NCI-H2171 treated with DMSO at 0.1 percent for 48 hours (cell line): ENCODE measurements around the gene TPD52L2.
A peak's percentile ranks its signal among the peaks of the same experiment; 100 is the strongest.
"Not testable (repeated sequence)": the region's sequence is repeated elsewhere in the genome, so short reads cannot be mapped to it uniquely, and the experiment has no call there.

Source experiments
- DNase-seq: peaks from one replicate; lab custom pipeline; 2025; lab: John Stamatoyannopoulos, UW

Gene TPD52L2

GRCh38 chr20:63855363-63856097 is 9.5 kb upstream of the TPD52L2 start:
- DNase-seq: no peak

- no peak for DNase-seq
These were observed 9.0 kb upstream of the TPD52L2 start for GRCh38 chr20:63856098-63856511.

DNA sequence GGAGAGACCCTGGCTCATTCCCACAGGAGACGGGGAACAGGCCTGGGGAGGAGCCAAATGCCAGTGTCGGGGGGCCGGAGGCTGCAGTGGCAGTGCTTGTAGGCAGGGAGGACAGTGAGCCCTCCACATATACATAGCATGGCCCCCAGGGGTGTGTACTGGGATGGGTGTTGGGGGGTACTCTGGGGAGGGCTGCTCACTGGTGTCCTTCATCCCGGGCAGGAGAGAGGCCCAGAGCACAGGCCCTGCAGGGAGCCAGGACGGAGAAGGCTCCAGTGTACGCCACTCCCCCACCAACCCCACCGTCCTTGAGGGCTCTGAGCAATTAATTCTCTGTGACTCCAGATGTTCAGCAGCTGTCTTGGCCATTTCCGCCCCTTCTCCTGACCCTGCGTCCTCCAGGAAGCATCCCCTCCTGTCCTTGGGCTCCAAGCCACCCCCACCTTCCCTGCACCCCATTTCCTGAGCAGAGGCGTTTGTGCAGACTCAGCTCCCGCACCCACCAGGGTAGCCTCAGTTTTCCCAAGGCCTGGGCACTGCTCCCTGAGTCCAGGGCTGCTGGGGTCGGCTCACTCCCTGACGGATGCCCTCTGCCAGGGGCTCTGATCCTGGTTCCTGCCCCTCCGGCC is 7.2 kb upstream of the TPD52L2 start:
- no peak for DNase-seq

DNA sequence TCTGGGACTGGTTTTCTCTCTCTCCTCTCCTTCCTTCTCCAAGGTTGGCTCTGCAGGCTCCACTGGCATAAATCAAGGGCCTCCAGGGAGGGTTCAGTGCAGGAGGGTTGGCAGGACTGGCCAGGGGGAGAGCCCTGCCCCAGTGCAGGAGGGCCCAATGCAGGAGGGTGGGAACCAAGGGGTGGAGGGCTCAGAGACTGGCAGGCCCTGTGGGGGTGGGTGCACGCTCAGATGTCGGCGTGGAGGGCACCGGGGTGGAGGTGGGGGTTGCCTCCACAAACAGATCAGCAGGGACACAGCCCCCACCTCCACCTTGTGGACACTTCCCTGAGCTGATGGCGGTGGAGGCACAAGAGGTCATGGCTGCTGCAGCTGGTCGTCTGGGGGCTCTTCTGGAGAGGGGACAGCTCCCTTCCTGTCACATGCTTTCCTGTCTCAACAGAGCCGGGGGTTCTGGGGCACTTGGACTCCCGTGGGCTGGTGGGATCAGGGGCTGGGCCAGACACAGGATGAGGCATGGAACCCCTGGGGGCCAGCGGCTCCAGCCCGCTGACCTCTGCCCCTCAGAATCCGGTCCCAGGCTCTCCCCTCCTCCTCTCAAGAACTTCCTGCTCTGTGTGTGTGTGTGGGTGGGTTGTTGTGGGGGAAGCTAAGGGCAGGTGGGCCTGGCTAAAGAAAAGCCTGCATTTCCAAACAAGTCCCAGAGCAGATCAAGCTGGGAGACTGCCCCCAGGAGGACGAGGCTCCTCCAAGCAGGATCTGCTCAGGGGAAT is 6.5 kb upstream of the TPD52L2 start:
- DNase-seq: no peak

- no peak for DNase-seq
These were observed 5.8 kb upstream of the TPD52L2 start for GRCh38 chr20:63859166-63859699.

GRCh38 chr20:63860325-63861051 is 4.6 kb upstream of the TPD52L2 start:
- DNase-seq: no peak

- DNase-seq: no peak
These were observed 3.6 kb upstream of the TPD52L2 start, which contains the start of gene ABHD16B for GRCh38 chr20:63861365-63861934. TSS of gene ABHD16B (plus strand) at chr20:63861498. CDS start at chr20:63861541, 43 bp downstream.

- DNase-seq: no peak
These were observed 2.8 kb upstream of the TPD52L2 start for GRCh38 chr20:63861981-63862901.

GRCh38 chr20:63863021-63863797 is 1.9 kb upstream of the TPD52L2 start:
- DNase-seq: no peak

DNA sequence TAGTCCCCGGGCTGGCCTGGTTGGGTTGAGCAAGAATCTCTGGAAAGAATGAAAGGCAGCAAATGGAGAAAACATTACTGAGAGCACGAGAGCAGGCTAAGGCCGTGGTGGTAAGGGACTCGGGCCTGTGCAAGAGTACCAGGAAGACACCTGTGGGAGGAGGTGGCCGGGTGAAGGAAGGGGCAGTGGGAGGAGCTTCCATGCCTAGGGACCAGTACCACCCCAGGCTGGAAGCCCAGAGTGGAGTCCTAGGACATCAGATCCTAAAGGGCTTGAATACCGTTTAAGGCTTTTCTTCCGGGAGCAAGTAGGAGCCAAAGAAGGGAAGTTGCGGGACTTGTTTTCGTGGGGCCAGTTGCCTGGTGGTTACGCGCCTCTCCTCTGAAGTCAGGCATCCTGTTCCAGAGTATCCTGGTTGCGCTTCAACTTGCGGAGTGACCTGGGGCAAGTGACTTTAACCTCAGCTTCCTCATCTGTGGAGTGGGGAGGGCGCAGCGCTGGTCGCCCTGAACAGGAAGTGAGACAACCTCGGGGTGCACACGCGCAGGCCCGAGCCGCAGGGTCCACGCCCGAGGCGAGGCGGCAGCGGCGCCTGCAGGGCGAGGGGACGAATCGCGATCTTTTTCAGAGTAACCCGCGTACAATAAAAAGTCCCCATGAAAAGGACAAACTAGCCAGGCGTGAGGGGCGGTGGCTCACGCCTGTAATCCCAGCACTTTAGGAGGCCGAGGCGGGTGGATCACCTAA is 1.1 kb upstream of the TPD52L2 start:
- peak; percentile 82 for DNase-seq

DNA sequence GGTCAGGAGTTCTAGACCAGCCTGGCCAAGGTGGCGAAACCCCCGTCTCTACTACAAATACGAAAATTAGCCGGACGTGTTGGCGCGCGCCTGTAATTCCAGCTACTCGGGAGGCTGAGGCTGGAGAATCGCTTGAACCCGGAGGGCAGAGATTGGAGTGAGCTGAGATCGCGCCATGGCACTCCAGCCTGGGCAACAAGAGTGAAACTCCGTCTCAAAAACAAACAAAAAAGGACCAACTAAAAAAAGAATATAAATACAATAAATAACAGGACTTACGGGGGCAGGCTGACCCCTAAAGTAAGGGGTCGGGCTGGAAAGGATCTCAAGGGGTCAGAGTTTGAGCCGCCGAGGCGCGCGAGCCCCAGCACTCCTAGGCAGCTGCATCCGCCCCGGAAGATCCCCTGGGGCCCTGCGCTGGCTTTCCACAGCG is 509 bp upstream of the TPD52L2 start:
- no peak for DNase-seq

DNA sequence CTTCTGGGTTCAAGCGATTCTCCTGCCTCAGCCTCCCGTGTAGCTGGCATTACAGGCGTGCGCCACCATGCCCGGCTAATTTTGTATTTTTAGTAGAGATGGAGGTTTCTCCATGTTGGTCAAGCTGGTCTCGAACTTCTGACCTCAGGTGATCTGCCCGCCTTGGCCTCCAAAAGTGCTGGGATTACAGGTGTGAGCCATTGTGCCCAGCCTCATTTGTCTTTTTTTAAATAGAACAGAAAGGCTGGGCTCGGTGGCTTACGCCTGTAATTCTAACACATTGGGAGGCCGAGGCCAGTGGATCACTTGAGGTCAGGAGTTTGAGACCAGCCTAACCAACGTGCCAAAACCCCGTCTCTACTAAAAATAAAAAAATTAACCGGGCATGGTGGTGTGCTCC is 2.0 kb downstream of the TPD52L2 start:
- not testable (repeated sequence) for DNase-seq

DNA sequence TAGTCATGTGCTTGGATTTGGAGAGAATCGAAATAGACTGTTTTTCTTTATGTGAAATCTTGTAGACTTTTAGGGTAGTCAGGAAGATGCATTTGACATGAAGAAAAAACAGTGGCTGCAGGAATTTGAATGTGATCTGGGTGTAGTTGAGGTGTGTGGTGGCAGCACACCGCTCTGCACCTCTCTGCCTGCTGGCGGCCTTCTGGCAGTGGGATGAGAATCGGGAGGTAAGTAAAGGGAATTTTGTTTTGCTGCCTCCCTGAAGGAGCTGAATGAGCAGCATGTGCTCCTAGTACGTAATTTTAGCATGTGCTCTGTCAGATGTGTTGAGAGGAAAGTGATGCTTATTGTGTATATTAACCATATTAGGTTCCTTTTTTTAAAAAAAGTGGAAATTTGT is 3.2 kb downstream of the TPD52L2 start:
- DNase-seq: no peak

DNA sequence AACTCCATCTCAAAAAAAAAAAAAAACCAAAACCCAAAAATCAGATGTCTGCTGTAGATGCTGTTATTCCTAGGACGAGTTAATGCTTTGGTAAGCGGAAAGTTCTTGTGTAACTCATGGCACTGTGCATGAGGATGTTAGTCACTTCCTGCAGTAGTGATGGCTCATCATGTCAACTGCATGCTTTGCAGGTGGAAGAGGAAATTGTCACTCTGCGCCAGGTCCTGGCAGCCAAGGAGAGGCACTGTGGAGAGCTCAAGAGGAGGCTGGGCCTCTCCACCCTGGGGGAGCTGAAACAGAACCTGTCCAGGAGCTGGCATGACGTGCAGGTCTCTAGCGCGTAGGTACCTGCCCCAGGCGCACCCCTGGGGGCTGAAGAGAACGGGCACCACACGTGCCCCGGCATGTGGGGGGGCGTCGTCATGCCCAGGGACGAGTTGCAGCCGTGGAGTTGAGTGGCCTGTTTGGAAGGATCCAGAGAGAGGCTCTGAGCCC is 8.5 kb downstream of the TPD52L2 start:
- no peak for DNase-seq

GRCh38 chr20:63874241-63874640 is 9.2 kb downstream of the TPD52L2 start:
- not testable (repeated sequence) for DNase-seq

DNA sequence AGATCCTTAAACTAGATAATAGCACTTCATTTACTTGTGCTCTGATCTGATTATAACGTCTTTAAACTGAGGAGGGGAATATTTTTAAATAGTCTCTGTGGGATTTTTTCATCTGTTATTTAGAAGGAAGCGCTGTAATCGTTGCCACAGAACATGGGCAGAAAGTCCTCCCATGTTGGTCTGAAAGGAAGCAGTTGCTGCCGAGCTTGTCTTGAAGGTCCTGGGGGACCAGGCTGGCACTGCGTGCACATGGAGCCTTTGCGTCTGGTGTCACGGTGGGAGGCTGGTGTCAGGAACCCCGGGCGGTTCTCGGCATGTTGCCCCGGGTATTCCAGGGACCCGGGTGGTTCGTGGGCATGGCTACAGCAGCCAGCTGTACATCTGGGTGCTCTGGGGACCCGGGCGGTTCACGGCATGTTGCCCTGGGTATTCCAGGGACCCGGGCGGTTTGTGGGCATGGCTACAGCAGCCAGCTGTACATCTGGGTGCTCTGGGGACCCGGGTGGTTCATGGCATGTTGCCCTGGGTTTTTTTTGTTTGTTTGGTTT is 11.5 kb downstream of the TPD52L2 start:
- peak; percentile 98 for DNase-seq

DNA sequence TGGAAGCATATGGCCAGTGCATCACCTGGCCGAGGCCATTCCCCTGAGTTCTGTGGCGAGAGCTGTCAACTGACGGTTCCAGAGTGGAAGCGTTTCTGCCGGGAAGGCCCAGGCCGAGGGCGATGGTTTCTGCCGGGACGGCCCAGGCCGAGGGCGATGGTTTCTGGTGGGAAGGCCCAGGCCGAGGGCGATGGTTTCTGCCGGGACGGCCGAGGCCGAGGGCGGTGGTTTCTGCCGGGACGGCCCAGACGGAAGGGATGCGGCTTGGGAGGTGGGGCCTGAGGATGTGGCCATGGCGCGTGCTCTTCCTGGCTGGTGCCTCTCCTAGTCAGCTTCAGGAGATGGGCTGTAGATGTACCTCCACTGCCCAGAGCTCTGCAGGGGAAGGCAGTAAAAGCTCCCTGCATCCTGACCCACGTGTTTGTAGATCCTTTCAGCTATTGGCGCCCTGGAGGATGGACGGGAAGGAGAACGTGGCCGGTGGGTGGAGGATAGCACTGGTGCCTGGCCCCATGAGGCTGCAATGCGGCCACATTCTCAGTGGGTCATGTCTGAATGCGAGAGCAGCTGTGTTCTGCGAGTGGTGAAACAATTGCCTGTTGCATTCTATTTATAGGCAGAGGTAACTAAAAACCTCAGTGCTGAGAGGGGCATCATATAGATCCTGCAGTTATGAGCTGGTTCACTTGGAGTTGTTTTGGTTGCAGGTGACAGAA is 12.8 kb downstream of the TPD52L2 start:
- no peak for DNase-seq
